NCI-H2029 (cell line): Measurements from ENCODE around the gene HES1.

ENCODE experiments used
- DNase-seq: peaks from one replicate; lab custom pipeline; 2025; lab: John Stamatoyannopoulos, UW

Gene HES1

GRCh38 chr3:194167480-194168282 is 31.7 kb downstream of the HES1 start:
- DNase-seq, result no peak

- DNase-seq, result no peak
These were observed 33.0 kb downstream of the HES1 start for GRCh38 chr3:194168994-194169393.

DNA sequence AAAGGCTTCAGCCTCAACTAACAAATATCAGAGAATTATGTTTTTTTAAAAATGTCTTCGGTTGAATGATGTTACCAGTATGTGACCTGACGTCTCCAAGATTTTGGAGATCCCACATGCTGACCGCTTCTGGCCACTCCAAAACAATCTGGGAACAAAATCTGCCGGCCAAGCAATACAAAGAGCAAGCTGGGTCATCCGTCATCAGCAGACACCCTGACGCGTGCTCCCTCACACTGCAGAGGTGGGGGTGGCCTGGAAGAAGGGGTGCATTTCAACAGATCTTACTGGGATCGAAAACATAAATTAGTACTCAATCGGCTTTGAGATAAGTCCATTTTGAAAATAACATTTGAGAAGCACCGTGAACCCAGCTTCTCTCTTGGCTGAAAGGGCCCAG is 33.6 kb downstream of the HES1 start:
- DNase-seq, result no peak

DNA sequence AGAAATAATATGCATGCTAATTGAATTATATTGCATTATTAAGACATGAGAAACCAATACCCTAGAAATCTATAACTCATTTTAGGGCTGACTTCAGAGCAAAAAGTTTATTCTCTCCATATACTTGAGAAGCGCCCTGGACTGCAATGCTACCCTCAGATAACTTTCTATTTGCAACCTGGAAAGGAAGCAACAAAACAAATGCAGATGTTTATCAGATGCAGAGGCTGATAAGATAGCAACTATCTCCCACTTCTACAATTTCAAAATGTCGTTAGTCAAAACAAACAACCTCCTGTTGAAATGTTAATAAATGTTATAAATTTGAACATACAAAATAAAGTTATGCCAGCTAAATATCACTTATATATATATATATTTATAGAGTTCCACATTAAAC is 34.8 kb downstream of the HES1 start:
- DNase-seq, result no peak

DNA sequence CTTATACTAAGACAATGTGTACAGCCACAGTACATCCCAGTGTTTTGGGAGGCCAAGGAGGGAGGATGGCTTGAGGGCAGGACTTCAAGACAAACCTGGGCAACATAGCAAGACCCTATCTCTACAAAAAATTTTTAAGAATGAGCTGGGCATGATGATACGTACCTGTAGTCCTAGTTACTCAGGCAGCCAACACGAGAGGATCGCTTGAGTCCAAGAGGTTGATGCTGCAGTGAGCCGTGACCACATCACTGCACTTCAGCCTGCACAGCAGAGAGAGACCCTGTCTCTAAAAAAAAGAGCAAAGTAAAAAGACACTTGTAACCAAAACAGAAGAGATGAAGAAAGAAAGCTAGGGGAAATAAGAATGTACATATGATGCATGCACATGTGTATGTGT is 38.5 kb downstream of the HES1 start:
- DNase-seq, result no peak

GRCh38 chr3:194174980-194175379 is 39.0 kb downstream of the HES1 start:
- DNase-seq, result no peak

DNA sequence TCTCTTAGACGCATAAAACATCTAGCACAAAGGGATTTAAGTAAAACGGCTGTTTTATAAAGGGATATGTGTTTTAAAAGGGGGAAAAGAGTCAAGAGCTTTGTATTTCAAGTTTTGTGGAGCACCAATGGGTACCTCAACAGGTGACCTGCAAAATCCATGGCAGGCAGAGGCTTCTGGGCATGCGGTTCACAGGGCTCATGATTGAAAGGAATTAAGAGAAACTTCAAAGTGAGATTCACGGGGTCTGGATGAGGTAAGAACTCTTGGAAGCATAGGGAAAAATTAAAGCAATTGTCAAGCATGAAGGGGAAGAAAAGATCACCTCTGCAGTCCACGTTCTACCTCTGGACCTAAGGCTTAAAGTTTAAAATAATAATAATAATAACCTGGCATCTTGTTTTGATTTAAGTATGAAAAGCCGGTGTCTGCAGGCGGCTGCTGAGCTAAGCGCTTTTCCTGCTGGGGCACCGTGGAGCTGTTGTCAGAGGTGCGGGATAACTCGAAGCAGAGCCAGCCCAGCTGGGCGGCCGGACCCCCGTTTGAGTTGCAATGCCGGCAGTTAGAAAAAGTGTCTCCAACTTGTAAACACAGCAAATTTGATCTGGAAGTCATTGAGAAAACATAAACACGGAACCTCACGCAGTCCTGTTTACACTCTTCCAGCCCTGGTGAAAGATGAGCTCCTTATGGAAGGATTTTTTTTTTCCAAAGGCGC is 40.5 kb downstream of the HES1 start:
- no peak for DNase-seq

- DNase-seq, result peak; percentile 38
These were observed 41.2 kb downstream of the HES1 start for GRCh38 chr3:194177141-194177540.

GRCh38 chr3:194178128-194178527 is 42.2 kb downstream of the HES1 start:
- no peak for DNase-seq

- DNase-seq, result peak; percentile 59
These were observed 42.7 kb downstream of the HES1 start for GRCh38 chr3:194178669-194179068.

DNA sequence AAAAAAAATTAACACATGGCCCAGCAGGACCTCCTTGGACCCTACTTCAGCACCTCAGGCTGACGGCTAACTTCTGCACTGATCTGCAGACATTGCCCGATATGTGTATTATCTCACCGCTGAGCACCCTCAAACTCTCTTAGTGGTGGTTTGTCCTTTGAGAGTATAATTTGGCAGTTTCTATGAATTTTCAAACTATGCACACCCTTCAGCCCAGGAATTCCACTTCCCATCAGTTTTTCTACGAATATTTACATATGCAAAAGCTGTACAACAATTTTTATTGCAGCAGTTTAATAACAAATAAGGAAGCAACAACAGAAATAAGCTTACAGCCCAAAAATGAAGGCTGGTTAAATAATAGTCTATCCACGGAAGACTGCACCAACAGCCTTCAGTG is 44.6 kb downstream of the HES1 start:
- no peak for DNase-seq

DNA sequence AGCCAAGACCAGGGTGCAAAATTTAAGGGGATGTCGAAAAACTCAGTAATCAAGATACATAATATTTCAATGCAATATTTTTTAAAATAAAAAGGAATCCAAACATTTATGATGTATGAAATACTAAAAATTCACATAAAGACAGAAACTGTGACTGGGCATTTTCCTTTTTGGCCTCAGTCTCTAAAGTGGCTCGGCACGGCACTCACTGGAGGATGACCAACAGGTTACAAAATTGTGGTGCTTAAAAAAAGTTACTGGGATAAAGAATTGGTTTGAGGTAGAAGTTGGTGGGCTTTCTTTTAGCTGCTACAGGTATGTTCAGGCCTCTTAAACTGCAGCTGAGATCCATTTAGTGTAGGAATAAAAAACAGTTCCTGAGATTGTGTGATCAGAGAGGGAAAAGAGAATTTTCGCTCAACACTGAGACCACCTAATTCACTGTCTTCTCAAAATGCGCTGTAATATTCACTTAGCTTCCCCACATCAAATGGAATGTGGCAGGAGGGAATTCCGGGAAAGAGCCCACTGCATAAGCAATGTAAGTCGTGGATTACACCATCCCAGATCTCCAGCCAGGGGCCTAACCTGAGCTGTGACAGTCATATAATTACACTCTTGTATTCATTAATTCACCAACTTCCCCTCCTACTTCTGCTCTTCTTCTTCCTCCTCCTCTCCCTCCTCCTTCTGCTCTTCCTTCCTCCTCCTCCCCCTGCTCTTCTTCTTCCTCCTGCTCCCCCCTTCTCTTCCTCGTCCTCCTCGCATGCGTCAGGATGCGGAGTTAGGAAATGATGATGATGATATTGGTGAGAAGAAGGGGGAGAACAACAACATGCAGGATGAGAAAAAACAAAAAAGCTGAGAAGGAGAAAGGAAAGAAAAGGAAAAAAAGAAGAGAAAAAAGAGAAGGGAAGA is 45.9 kb downstream of the HES1 start:
- no peak for DNase-seq

GRCh38 chr3:194183271-194183670 is 47.3 kb downstream of the HES1 start:
- DNase-seq, result no peak

- DNase-seq, result peak; percentile 87
These were observed 48.4 kb downstream of the HES1 start for GRCh38 chr3:194184265-194184751.

DNA sequence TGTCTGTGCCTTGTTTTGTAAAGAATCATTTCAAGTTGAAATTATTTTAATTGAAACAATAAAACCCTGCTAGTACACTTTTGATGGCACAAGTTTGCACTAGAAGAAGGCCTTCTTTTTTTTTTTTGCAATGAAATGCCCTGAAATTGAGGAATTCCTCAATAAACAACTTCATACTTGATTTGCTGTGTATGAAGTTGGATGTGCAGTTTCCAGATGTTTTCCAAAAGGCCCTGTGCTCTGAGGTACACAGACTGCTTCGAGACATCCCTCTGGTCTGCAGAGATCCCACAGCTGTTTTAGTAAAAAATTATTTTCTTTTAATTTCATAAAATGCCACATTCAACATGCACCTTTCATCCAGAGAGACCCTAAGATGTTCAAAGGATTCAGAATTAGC is 48.9 kb downstream of the HES1 start:
- DNase-seq, result no peak

- DNase-seq, result peak; percentile 31
These were observed 49.3 kb downstream of the HES1 start for GRCh38 chr3:194185221-194185620.

GRCh38 chr3:194187233-194187944 is 51.4 kb downstream of the HES1 start:
- DNase-seq, result no peak
